Hematopoietic multipotent progenitor cell treated with erythropoietin and hydrocortisone succinate and interleukin-3 and kit ligand, for 8 days (in vitro differentiated cells): ENCODE results near the gene PDZD4.

Experiments used
- DNase-seq: peaks from one replicate; pipeline ENCODE4 v3.0.0-alpha.2; 2015

Gene PDZD4

DNA sequence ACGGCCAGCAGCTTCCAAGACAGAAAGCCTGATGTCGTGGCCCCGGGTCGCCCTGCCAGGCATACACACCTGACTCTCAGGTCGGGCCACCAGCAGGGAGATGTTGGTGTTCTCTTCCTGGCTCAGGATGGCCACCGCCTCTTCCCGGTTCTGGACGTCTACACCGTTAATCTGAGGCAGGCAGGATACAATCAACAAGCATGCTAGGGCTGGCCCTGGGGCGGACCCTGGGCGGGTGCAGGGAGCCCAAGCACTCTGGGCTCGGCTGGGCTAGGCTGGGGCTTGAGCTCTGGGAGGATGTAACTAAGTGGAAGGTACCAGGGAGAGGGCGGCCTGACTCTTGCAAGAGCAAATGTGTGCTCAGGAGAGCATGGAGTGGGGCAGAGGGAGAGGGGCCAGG is 24.9 kb downstream of the PDZD4 start:
- DNase-seq: no peak

DNA sequence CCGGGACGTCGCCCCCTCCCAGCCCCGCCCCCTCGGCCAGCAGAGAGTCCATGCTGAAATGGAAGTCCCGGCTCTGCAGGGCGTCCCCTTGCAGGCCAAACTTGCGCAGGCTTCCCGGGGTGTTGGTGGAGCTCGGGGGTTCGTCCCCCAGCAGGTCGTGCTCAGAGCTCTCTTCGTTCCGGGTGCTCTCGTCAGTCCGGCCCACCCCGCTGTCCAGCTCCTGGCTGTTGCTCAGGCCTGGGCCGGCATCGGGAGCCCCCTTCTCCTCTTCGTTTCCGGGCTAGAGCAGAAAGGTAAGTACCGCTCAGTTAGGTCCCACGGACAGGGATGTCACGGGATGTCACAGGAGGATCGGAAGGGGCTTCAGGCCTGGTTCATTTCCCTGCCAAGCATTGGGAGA is 25.7 kb downstream of the PDZD4 start:
- DNase-seq: no peak

DNA sequence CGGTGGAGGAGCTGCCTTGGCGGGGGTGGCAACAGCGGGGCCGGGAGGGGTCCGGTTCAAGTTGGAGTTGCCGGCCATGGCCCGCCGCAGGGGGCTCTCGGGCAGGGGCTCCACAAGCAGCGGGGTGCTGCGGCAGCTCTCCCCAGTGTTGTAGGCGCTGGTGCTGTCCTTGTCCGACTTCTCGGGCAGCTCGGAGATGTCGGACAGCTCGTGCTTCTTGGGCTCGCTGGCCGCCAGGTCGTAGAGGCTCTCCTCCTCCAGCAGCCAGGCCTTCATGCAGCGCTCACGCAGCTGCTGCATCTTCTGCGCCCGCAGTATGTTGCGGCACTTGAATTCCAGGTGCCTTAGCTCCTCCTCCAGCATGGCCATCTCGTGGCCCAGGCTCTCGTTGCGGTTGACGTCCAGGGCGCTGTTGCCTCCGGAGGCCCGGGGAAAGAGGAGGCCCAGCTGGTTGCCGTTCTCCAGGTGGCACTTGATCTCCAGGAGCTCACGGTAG is 26.2 kb downstream of the PDZD4 start:
- DNase-seq: no peak

DNA sequence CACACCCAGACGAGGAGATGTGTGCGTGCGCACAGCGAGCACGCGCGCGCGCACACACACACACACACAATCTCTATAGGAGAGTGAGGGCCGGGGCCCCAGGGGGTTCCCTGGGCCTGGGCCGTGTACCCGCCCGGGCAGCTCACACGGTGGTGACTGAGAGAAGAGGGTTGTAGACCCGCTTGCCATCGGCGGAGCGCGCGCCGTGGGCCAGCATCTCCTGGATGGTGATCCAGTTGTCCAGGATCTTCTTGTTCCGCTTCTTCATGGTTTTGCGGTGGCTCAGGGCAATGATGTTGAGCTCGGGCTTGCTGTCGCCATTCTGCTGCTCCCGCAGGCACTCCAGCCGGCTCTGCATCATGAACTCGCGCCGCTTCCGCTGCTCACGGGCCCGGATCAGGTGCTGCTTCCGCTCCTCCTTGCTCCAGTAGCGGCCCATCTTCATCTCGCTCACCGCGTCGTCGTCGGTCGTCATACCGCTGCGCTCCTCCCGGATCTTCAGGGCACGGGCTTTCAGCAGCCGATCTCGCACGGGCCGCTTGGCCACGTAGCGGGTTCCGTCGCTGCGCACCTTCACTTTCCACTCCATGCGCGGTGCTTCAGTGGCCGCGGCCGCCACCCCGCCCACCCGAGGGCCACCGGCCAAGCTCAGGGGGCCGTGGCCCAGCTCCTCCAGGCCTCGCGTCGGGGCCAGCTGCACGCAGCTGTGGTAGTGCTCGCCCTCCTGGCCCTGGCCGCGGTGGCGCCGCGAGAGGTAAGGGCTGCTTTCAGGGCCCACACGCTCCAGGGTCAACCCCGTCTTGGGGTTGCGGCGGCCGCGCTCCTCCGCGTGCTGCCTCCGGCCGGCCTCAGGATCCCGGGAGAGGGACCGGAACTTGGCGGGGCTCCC is 26.9 kb downstream of the PDZD4 start:
- DNase-seq: no peak

DNA sequence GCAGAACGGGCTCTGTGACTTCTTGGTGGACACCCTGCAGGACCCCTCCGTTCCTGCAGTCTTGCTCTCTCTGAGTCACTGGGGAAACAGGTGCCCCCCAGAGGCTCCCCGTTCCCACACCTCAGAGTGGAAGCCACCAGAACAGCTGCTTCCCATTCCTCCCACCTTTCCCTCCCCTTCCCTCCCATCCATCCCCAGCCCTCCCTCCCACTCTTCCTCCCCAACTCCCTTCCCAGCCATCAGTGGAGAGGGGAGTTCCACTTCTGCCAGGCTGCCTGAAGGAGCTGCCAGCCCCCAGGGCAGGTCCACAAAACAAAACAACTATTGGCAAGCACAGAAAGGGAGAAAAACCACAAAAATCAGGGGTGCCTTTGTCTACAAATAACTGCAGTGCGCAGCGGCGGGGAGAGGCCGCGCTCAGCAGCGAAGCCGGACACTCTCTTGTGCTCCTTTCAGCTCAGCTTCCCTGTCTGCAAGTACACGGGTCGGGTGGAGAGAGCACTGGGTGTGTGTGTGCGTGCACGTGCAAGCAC is 27.8 kb downstream of the PDZD4 start:
- DNase-seq: no peak

DNA sequence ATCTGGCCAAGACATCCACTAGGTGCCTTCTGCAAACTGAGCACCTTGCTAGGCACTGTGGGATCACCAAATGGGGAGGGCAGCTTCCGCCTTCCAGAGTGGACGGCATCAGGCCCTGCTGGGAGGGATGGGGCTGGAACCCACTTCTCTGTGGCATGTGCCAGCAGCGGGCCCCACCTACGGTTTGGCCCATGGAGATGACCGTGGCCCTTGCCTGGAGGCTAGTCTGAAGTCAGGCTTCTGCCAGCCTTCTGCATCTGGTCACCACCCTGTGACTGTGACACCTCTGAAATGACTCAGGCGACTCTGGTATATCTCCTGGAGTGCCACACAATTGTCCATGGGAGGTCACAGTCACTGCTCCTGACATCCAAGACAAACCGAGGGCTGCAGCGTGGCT is 28.7 kb downstream of the PDZD4 start:
- DNase-seq: no peak

DNA sequence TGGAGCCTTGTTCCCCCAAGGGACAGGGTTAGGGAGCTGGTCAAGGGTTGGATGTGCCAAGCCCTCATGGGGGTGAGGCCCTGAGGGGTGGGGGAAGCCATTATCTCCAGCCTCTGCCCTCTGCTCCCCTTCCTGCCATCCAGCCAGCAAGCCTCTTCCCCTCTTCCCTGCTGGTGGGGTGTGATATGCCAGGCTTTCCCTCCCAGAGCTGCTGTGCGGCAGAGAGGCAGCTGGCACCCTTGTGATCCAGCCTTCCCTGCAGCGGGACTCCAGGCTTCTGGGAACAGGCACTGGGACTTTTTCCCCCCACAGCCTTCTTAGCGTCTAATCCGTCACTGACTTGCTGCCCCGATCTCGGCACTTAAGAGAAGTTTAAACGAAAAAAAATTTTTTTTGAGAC is 29.6 kb downstream of the PDZD4 start:
- no peak for DNase-seq

DNA sequence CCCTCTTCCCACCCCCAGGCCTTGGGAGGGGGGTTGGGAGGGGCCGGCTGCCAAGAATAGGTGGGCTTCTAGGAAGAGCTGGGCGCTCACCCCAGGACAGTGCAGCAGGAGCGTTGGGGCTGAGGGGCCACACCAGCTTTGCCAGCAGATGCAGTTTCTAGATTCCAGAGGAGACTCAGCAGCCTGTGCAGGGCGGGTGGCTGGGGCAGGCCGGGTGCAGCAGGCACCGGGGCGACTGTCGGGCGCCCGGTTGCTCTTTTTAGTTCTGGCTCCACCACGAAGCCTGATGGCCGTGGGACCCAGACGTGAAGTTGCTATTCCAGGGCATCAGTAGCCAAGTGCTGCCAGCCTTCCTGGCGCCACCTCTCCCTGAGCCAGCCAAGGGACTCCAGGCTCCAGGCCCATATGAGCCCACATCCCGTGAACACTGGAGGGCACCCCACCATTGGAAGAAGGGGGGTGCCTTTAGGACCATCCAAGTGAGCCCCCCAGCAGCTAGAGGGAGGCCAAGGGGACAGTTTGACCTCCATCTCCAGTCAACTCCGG is 30.1 kb downstream of the PDZD4 start:
- no peak for DNase-seq

DNA sequence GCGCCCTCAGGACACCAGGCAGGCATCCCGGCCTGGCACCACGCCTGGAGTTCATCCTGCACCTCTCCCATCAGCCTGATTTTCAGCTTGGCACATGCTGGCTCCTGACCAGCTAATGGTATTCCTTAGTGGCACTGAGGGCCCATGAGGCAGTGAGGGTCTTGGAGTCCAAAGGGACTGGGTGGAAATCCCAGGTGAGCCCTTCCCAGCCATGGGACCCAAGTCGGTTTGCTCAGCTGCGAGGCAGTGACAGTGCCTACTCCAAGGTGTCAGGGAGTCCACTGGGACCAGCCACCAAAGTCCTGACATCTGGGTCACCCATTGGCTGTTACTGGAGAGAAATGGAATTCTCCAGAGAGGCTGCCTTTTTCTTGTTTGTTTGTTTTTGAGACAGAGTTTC is 31.0 kb downstream of the PDZD4 start:
- DNase-seq: no peak

DNA sequence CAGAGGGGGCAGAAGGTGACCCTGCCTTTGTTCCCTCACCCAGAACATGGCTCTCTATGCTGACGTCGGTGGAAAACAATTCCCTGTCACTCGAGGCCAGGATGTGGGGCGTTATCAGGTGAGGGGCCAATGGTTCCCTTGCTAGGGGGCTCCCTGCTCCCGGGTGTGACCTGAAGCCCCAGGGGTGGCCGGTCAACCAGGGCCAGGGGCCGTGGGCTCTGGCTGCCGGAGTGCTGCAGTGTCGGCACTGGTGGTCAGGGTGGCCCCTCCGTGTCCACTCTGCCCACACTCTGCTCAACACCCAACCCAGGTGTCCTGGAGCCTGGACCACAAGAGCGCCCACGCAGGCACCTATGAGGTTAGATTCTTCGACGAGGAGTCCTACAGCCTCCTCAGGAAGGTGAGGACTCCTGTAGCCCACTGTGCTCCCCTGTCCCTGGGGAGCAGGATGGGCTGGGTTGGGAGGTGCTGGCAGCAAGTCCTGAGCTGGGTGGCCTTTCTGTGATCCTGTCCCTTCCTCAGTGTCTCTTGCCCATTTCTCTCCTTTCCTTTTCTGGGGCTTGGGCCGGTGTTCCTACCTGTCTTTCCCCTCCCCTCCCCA is 32.8 kb downstream of the PDZD4 start:
- no peak for DNase-seq

DNA sequence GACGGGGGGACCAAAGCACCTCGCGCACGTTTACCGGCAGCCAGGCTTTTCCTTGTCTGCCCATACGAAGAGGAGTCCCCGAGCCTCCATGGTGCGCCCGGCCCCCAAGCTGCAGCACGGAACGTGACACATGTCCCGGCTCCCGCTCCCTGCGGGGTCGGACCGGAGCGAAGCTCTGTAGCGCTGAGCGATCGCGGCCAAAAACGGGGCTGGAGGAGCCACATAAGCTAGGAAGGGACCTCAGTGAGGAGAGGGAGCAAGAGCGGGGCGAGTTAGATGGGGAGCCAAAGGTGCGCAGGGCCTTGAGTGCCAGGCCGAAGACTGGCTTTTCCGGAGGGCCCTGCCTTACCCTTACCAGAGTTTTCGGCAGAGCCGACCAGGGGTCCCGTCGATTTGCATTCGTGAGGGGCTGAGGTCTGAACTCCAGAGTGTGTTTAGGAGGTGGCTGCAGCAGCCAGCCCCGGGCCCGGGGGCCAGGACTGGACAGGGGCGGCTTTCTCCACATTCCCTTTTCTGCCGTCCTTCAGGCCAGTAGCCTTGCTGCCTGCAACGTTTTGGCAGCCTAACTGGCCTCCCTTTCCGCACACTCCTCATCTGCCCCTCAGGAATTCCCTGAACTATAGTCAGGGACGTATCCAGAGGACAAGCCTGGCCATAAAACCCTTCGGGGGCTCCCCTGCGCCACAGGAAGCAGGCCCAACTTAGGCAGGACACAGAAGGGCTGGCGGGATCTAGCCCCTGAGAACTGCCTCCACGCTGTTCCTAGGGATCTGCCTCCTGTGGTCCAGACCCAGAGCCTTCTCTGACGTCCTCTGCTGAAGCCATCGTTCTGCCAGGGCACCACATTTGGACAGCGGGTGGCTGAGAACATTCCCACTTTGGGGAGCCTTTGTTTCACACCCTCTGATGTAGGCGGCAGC is 35.2 kb downstream of the PDZD4 start:
- no peak for DNase-seq

DNA sequence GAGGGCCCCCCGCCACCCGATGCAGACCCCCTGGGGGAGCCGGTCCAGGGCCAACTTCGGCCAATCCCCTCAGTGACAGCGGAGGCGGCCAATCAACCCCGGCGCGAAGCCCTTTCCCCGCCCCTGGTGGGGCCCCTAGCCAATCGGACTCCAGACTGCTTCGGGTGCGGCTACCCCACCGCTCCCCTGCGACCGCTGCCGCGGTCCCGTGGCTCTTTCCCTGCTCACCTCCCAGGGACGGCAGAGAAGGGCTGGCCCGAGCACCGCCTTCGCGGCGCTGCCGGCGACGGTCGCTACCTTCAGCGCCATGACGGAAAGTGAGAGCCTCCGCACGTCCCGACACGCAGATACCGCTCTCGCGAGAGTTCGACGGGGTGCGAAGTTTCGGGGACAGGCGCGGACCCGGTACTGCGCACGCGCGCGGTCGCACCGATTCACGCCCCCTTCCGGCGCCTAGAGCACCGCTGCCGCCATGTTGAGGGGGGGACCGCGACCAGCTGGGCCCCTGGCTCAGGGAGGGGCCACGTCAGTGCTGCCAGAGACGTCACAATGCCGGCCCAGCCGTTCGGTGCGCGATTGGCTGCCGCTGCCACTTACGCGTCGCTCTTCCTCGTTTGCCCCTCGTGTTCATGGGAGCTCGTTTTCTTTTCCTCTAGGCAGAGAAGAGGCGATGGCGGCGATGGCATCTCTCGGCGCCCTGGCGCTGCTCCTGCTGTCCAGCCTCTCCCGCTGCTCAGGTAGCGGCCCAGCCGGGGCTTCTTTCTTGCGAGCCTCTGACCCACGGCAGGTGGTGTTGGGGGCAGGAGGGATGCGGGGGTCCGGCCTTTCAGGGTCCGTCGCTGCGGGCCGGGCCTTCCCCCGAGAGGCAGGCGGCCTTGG is 36.1 kb downstream of the PDZD4 start, which contains the start of the genes IDH3G and SSR4:
IDH3G (minus strand) TSS at position 358 of the 879 bp plus-strand sequence; CDS start at position 309, 49 bp downstream.
SSR4 (plus strand) TSS at position 651 of the 879 bp plus-strand sequence; CDS start at position 671, 20 bp downstream.
- DNase-seq: peak; percentile 94

DNA sequence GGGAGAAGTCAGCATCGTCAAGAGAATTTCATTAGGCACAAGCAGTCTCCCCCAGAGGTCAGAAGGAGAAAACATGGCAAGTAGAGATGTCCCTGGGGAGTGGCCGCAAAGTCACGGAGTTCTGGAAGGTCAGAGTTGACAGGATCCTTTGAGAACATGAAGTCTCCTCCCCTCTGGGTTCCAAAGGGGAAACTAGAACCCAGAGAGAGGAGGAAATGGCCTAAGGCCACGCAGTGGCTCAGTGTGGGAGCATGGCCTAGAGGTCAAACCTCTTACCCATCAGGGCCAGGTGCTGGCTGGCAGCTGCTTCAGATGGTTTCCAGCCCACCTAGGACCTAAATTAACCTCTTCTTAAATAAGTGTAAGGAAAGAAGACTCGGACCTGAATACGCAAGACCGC is 37.1 kb downstream of the PDZD4 start:
- peak; percentile 14 for DNase-seq

DNA sequence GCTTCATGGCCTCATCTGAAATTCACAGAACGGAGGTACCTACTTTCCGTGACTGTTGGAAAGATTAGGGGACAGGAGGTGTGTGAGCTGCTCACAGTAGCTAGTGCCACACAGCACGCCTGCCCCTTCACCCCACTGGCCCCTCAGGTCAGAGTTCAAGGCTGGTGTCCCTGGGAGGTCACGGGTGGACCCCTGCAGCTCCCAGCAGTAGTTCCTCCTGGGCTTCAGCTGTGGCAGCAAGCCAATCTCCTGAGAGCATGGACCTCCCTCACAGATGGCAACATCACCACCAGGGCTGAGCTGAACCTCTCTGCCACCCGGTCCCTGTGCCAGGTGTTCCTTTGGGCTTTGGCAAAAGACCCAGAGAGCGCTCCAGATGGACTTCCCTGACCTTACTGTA is 38.0 kb downstream of the PDZD4 start:
- no peak for DNase-seq

DNA sequence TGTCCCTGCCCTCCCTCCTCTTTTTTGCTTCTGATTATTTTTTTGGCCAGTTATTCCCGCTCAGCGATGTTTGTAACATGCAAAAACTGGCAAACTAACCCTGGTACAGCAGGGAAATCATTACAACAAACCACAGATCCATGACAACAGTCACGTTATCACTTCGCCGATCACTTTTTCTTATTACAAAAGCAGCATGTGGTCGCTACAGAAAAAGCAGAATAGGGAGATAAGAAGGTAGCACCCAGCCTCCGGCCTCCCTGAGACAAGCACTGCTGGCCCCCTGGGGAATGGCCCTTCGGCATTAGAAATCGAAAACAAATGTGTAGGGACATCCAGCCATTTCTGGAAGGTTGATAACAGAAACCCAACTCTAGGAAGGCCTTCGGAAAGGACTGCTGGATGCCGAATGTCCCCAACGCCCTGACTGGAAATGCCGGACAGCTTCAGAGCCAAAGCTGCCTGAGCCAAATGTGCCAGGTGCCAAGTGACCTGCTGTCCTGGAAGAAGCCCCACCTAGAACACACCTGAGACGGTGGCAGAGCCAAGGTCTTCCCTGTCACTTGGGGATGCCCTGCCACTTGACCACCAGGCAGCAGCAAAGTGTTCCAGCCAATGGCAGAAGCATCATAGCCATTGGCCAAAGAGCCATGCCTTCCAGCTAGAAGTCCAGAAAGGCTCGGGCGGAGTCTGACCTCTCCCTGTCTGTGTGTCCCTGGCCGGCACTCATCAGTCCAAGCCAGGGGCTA is 39.1 kb downstream of the PDZD4 start:
- DNase-seq: peak; percentile 46

DNA sequence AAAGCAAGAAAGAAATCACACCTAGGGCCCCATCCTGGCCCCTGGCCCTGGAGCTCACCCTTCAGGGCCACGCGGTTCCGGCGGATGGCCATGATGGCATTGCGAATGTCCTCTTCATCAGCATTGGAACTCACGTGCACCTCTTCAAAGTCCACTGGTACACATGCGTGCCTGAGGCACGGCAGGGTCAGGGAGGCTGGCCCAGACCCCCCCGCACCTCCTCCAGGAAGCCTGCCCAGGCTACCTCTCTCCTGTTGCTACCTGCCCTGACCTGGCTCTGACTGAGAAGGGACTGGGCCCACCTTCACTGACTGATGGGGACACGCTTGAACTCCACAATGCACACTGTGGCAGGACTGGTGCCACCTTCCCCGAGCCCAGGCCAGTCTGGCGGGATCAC is 40.7 kb downstream of the PDZD4 start:
- no peak for DNase-seq

DNA sequence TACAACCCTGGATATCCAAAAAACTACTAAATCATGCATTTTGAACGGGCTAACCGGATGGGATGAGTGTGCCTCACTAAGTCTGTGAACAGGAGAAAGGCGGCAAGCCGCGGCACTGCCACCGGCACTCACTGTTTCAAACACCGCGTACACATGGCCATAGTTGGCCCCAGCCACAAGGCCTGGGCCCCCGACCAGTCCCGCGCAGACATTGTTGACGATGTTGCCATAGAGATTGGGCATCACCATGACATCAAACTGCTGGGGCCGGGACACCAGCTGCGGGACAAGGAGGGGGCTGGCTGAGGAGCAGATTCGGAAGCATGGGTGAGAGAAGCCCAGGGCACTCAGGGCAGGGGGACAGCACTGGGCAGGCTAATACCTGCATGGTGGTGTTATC is 43.7 kb downstream of the PDZD4 start:
- DNase-seq: no peak

DNA sequence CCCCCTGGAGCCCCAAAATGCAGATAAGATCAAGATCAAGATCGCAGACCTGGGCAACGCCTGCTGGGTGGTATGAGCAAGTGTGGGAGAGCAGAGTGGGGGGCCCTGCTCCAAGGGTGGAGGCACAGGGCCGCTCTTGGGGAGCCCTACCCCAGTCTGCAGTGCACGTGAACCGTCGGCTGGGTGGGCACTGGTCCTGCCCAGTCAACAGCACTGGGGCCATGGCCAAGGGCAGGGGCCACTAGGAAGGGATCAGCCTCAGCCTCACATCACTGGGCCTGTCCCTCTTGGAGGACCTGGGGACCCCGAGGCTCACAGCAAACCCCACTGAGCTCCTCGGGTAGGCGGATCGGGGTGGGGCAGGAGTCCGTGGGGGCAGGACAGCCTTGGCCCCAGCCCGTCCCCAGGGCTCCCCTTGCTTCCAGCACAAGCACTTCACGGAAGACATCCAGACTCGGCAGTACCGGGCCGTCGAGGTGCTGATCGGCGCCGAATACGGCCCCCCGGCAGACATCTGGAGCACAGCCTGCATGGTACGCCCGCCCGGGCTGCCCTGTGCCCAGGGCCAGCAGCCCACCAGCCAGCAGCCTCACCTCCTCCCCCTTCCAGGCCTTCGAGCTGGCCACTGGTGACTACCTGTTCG is 45.9 kb downstream of the PDZD4 start:
- DNase-seq: no peak

DNA sequence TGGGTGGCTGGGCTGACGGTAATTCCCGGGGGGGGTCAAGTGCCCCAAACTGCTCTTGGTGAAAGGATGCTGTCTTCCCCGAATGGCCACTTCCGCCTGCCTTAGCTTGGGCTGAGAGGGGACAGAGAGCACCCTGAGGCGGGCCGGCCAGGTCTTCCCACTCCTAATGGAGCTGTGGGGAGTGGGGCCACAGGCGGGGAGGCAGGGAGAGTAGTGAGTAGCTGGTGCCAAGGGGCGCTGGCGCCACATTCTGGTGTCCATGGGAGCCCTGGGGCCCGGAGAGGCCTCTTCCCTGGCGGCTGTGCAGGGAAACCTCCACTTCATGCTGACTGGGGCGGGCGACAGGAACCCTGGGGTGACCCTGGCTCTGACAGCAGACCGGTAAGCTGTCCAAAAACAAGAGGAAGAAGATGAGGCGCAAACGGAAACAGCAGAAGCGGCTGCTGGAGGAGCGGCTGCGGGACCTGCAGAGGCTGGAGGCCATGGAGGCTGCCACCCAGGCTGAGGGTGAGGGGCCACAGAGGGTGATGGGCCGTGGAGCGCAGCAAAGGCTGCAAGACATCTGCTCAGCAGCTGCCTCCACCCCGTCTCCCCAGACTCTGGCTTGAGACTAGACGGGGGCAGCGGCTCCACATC is 46.8 kb downstream of the PDZD4 start:
- no peak for DNase-seq

DNA sequence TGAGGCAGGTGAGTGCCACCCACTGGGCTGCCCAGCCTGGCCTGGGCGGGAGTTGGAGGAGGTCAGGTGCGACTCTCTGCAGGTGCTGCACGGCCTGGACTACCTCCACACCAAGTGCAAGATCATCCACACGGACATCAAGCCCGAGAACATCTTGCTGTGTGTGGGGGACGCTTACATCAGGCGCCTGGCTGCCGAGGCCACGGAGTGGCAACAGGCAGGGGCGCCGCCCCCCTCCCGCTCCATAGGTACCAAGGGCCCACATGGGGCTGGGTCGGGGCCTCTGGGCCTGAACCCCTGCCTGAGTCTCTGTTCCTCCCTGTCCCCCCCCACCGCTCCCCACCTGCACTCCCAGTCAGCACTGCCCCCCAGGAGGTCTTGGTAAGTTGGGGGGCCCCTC is 47.5 kb downstream of the PDZD4 start:
- DNase-seq: no peak
